Neural crest cell (in vitro differentiated cells): Measurements from ENCODE around the gene ELF4. TPM values are rescaled to one million over a fixed set of nuclear protein-coding genes. Genes with fewer than 3 reads are reported as not detected.

Source experiments
- DNase-seq: peaks from one replicate; pipeline ENCODE4 v3.0.0; 2021; ENCODE audit warnings: low read depth, mixed read lengths, low spot score
- H3K27ac Mint-ChIP-seq: one replicate; pipeline ENCODE4 v1.8.0; 2021; ENCODE audit warnings: mild to moderate bottlenecking, mixed read lengths; ENCODE audit not compliant: unreplicated experiment
- H3K27me3 Mint-ChIP-seq: 2 replicates; pipeline ENCODE4 v1.8.0; 2021; ENCODE audit warnings: low read depth, mild to moderate bottlenecking, mixed read lengths
- H3K36me3 Mint-ChIP-seq: 2 replicates; pipeline ENCODE4 v1.8.0; 2021; ENCODE audit warnings: low read depth, mild to moderate bottlenecking, mixed read lengths
- H3K4me1 Mint-ChIP-seq: 2 replicates; pipeline ENCODE4 v1.8.0; 2021; ENCODE audit warnings: mixed read lengths
- H3K4me3 Mint-ChIP-seq: one replicate; pipeline ENCODE4 v1.8.0; 2021; ENCODE audit warnings: mild to moderate bottlenecking, mixed read lengths
- H3K9me3 Mint-ChIP-seq: 2 replicates; pipeline ENCODE4 v1.8.0; 2021; ENCODE audit warnings: mixed read lengths
- total RNA-seq: library from RNA; stranded (reverse); gene quantifications from 2 replicates; pipeline ENCODE4 v1.2.1, GENCODE V29; 2021
- TF ChIP-seq, protein P1 (sequence below): fragments of 200-600 bp; sonication (generic); conservative IDR thresholded peaks from 2 replicates; pipeline ENCODE4 v1.5.0; 2021; ENCODE audit warnings: antibody characterized with exemption, mild to moderate bottlenecking

Gene ELF4
- total RNA-seq, 1 donor from 2014 or later: 0.86 TPM

DNA sequence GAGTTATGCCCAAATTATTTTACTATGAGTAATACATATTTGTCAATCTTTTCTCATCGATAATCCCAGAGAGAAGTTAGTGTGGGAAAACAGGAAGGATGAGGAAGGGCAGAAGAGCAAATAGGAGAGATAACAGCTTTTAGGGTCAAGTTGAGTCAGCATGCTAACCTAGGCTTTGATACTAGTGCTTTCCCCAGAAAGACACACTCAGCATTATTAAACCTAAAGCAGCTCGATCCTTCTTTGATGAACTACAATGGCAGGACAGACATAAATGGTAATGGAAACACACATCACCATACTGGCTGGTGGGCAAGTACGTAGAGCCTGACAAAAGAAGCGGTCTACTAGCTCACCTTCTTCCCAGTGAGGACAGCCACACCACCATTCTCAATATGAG is 34.8 kb upstream of the ELF4 start:
- no peaks in the 10 kb centered on the region for H3K4me1 Mint-ChIP-seq
- no peak overlapping the region for H3K4me3 Mint-ChIP-seq
- no peak overlapping the region for H3K27ac Mint-ChIP-seq
- TF ChIP-seq, protein P1, sequence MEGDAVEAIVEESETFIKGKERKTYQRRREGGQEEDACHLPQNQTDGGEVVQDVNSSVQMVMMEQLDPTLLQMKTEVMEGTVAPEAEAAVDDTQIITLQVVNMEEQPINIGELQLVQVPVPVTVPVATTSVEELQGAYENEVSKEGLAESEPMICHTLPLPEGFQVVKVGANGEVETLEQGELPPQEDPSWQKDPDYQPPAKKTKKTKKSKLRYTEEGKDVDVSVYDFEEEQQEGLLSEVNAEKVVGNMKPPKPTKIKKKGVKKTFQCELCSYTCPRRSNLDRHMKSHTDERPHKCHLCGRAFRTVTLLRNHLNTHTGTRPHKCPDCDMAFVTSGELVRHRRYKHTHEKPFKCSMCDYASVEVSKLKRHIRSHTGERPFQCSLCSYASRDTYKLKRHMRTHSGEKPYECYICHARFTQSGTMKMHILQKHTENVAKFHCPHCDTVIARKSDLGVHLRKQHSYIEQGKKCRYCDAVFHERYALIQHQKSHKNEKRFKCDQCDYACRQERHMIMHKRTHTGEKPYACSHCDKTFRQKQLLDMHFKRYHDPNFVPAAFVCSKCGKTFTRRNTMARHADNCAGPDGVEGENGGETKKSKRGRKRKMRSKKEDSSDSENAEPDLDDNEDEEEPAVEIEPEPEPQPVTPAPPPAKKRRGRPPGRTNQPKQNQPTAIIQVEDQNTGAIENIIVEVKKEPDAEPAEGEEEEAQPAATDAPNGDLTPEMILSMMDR: no peak
- DNase-seq: no peak
- no peaks in the 10 kb centered on the region for H3K27me3 Mint-ChIP-seq
- no peaks in the 10 kb centered on the region for H3K9me3 Mint-ChIP-seq
- peaks cover 31% of the 10 kb centered on the region for H3K36me3 Mint-ChIP-seq

DNA sequence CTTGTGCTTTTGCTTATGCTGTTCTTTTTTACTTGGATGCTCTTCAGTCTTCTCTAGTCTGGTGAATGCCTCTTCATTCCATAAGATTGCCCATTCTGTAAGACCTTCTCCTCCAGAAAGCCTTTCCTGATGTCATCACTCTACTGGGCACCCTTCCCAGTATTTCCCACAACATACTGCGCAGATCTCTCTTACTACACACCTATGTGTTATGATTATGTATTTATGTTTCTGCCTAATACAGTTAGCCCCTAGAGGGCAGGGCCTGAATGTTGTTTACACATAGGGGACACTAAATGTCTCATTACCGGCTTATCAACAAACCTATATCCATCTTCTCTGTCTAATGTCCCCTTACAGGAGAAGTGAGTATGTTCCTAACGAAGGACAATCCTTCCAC is 34.2 kb upstream of the ELF4 start:
- no peaks in the 10 kb centered on the region for H3K4me1 Mint-ChIP-seq

DNA sequence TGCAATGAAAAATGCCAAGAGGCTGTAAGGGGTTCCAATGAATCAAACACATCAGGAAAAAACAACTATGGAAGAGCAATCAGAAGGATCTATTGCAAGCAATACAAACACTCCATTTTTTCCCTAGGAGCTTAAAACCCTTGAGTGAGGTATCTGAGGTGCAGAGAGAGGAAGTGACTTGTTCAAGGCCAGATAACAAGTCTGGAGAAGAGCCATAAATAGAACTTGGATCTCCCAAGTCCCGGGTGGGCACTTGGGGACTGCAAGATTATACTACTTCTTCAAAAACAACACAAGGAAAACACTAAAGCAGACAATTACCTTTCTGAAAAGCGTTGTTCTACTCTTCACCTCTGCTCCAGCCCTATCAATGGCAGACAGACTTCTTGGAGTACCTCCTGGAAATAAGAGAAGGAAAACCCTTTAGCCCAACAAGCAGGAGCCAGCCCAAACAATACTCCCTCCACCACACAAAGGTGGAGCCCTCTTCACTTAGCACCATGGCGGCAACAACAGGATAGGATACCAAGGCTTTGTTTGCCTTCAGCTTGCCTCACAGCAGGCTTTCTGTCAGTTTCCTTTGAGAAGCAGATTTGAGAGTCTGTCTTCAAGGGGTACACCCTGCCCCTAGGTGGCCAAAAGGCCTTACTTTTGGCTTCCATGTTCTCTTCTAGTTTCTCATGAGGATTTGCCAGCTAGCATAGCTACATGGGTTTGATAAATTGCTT is 29.3 kb upstream of the ELF4 start:
- DNase-seq: no peak
- peaks cover 25% of the 10 kb centered on the region for H3K36me3 Mint-ChIP-seq
- no peaks in the 10 kb centered on the region for H3K27me3 Mint-ChIP-seq
- no peak overlapping the region for H3K4me3 Mint-ChIP-seq
- H3K9me3 Mint-ChIP-seq: no peaks in the 10 kb centered on the region
- no peaks in the 10 kb centered on the region for H3K4me1 Mint-ChIP-seq
- H3K27ac Mint-ChIP-seq: peak overlapping the region; percentile 76
- TF ChIP-seq, protein P1: no peak

More for the DNA sequence above, 34.2 kb upstream of the ELF4 start:
- no peak for DNase-seq
- TF ChIP-seq, protein P1: no peak
- H3K27ac Mint-ChIP-seq: peak overlapping the region; percentile 20
- H3K36me3 Mint-ChIP-seq: peaks cover 30% of the 10 kb centered on the region
- H3K27me3 Mint-ChIP-seq: no peaks in the 10 kb centered on the region
- no peaks in the 10 kb centered on the region for H3K9me3 Mint-ChIP-seq
- H3K4me3 Mint-ChIP-seq: no peak overlapping the region

DNA sequence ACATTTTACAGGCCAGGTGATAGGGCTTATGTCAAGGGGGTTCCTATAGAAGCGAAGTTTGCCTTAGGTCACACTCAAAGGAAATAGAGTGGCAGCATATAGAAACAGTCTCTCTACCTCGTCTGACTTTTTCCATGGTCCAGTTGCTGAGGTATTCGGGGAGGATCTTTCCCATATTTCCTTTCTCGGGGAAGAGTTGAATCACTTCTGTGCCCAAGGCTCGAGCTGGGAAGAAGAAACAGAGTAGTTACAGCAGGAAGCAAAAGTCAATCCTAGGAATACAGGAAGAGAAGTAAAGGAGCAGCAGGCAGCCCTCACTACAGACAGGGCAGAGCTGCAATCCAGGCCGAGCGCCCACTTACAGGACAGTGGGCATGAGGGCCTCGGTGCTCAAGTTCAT is 26.7 kb upstream of the ELF4 start:
- Mint-ChIP-seq H3K4me1 (no peaks in the 10 kb centered on the region), H3K27me3 (no peaks in the 10 kb centered on the region), H3K9me3 (no peaks in the 10 kb centered on the region), H3K36me3 (peaks cover 15% of the 10 kb centered on the region), H3K27ac (no peak overlapping the region), H3K4me3 (no peak overlapping the region)
- no peak for DNase-seq
- TF ChIP-seq, protein P1: no peak

DNA sequence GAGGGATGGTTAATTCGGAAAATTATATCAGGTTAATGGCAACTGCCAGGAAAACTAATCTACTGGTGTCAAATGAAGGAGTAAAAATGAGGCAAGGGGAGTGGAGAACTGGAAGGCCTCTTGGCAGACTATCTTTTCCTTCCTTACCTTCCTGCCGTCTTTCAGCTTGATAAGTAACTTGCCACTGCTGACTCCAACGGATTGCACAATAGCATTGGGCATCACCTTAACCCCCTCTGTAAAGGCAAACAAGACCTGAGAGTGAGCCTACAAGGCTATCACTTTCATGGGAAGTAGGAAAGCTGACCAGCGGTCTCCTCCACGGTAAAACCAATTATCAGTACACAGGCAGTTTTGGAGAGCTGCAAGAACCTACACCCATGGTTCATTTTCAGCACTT is 26.2 kb upstream of the ELF4 start:
- Mint-ChIP-seq H3K9me3 (no peaks in the 10 kb centered on the region), H3K27ac (no peak overlapping the region), H3K27me3 (no peaks in the 10 kb centered on the region), H3K4me1 (no peaks in the 10 kb centered on the region), H3K36me3 (peaks cover 11% of the 10 kb centered on the region), H3K4me3 (no peak overlapping the region)
- TF ChIP-seq, protein P1: no peak
- DNase-seq: no peak
